Naive thymus-derived CD4-positive, alpha-beta T cell (primary cell): ENCODE measurements around the gene SFXN5. TPM values are rescaled to one million over a fixed set of nuclear protein-coding genes. Genes with fewer than 3 reads are reported as not detected.
"Not testable (repeated sequence)": the region's sequence is repeated elsewhere in the genome, so short reads cannot be mapped to it uniquely, and the experiment has no call there.

Experiments used
- ATAC-seq: fragments of 150-1000 bp; cut with Tn5 transposase; 2 replicates; pipeline ENCODE4 v1.10.0; 2021; ENCODE audit warnings: mild to moderate bottlenecking, moderate library complexity
- CTCF ChIA-PET: fragments of 350-600 bp; sonication (Branson Sonifier 250); formaldehyde crosslinking; loops from one replicate; lab custom pipeline; 2021; ENCODE audit warnings: antibody characterized with exemption; lab: Charles Lee
- POLR2A ChIA-PET: fragments of 350-600 bp; sonication (Branson Sonifier 250); formaldehyde crosslinking; loops from one replicate; lab custom pipeline; 2021; ENCODE audit warnings: antibody characterized with exemption, inconsistent platforms; lab: Charles Lee
- DNase-seq, 9 donors: peaks; one replicate each; pipeline versions ENCODE4 v3.0.0 to v3.0.0-alpha.2; 2020 to 2022; ENCODE audit warnings: mixed read lengths in 1 of 9
- H3K27ac ChIP-seq: one replicate; pipeline ENCODE4 v1.7.0; 2013; ENCODE audit warnings: mild to moderate bottlenecking, low read depth, low read length, moderate library complexity
- H3K27me3 ChIP-seq, 2 donors: one replicate each; pipeline ENCODE4 v1.7.0; 2013; ENCODE audit warnings: low read length in 2 of 2, mild to moderate bottlenecking in 2 of 2, moderate library complexity in 2 of 2; ENCODE audit not compliant: control insufficient read depth in 2 of 2, insufficient read depth in 2 of 2
- H3K36me3 ChIP-seq, 3 experiments: 1 replicate in 2 of 3; 2 replicates in 1 of 3; pipeline ENCODE4 v1.7.0; 2013; ENCODE audit warnings: low read length in 3 of 3, mild to moderate bottlenecking in 3 of 3, moderate library complexity in 1 of 3; ENCODE audit not compliant: insufficient read depth in 3 of 3, control insufficient read depth in 2 of 3
- H3K4me1 ChIP-seq, 2 donors: one replicate each; pipeline ENCODE4 v1.7.0; 2013; ENCODE audit warnings: low read length in 2 of 2, mild to moderate bottlenecking in 2 of 2, moderate library complexity in 1 of 2; ENCODE audit not compliant: control insufficient read depth in 2 of 2, insufficient read depth in 2 of 2
- H3K4me3 ChIP-seq: 2 replicates; pipeline ENCODE4 v1.7.0; 2013; ENCODE audit warnings: mild to moderate bottlenecking, low read length
- H3K9me3 ChIP-seq, 3 experiments: 1 replicate in 2 of 3; 2 replicates in 1 of 3; pipeline ENCODE4 v1.7.0; 2013; ENCODE audit warnings: low read length in 3 of 3; ENCODE audit not compliant: control insufficient read depth in 2 of 3
- H3K27ac Mint-ChIP-seq, 9 donors: one replicate each; pipeline ENCODE4 v1.8.0; 2020 to 2022; ENCODE audit warnings: mixed read lengths in 9 of 9, mild to moderate bottlenecking in 8 of 9, moderate library complexity in 5 of 9, inconsistent platforms in 2 of 9
- H3K27me3 Mint-ChIP-seq, 5 donors: one replicate each; pipeline ENCODE4 v1.8.0; 2021 to 2022; ENCODE audit warnings: mixed read lengths in 5 of 5, mild to moderate bottlenecking in 1 of 5
- H3K36me3 Mint-ChIP-seq, 5 donors: one replicate each; pipeline ENCODE4 v1.8.0; 2020 to 2022; ENCODE audit warnings: mixed read lengths in 5 of 5, mild to moderate bottlenecking in 3 of 5, inconsistent platforms in 1 of 5
- H3K4me1 Mint-ChIP-seq, 7 donors: one replicate each; pipeline ENCODE4 v1.8.0; 2020 to 2022; ENCODE audit warnings: mixed read lengths in 7 of 7, mild to moderate bottlenecking in 3 of 7, inconsistent platforms in 1 of 7
- H3K4me3 Mint-ChIP-seq, 10 donors: one replicate each; pipeline ENCODE4 v1.8.0; 2020 to 2022; ENCODE audit warnings: mild to moderate bottlenecking in 10 of 10, mixed read lengths in 10 of 10, moderate library complexity in 6 of 10, inconsistent platforms in 2 of 10
- H3K9me3 Mint-ChIP-seq, 11 donors: one replicate each; pipeline ENCODE4 v1.8.0; 2020 to 2022; ENCODE audit warnings: mixed read lengths in 11 of 11, mild to moderate bottlenecking in 4 of 11, inconsistent platforms in 1 of 11, moderate library complexity in 1 of 11
- intact Hi-C, 2 donors: fragments of 100-400 bp; cut with micrococcal nuclease; formaldehyde crosslinking; loops; one replicate each; pipeline ENCODE4 v1.15.1; 2023
- polyA plus RNA-seq, 2 donors: library from polyadenylated mRNA; unstranded; fragments of 300-500 nt; fragmentation: Illumina TruSeq; gene quantifications; one replicate each; pipeline ENCODE4 v1.2.3, GENCODE V29; 2021
- total RNA-seq, 6 experiments: library from RNA in 5 of 6; stranded (reverse) in 5 of 6; gene quantifications; 1 replicate in 5 of 6; 2 replicates in 1 of 6; pipeline ENCODE4 v1.2.3 and lab custom pipeline; 2021 to 2026

Gene SFXN5
- total and polyA plus RNA-seq, 7 experiments from 2014 or later: 2.2 to 17.4 (median 9.1) TPM

- no peak overlapping the region for H3K27ac Mint-ChIP-seq
- CTCF ChIA-PET: no interaction called here
- no peaks in the 10 kb centered on the region for H3K27me3 ChIP-seq
- ATAC-seq (no peak), DNase-seq (no peak)
- H3K9me3 ChIP-seq: no peaks in the 10 kb centered on the region
- peaks cover 0 to 4% (median 0%) of the 10 kb centered on the region in 3 experiments for H3K36me3 ChIP-seq
- POLR2A ChIA-PET: no interaction called here
- peaks cover 0 to 21% (median 4%) of the 10 kb centered on the region in 7 donors for H3K4me1 Mint-ChIP-seq
- H3K27ac ChIP-seq: no peak overlapping the region
- no peaks in the 10 kb centered on the region for H3K4me1 ChIP-seq
- no peaks in the 10 kb centered on the region for H3K9me3 Mint-ChIP-seq
- H3K36me3 Mint-ChIP-seq: peaks cover 0 to 7% (median 0%) of the 10 kb centered on the region in 5 donors
- no peaks in the 10 kb centered on the region for H3K27me3 Mint-ChIP-seq
- intact Hi-C loops: no loop called here
- H3K4me3 Mint-ChIP-seq: no peak overlapping the region
- H3K4me3 ChIP-seq: no peak overlapping the region
These were observed 30.2 kb upstream of the SFXN5 start for GRCh38 chr2:73101626-73102256.

GRCh38 chr2:73100956-73101355 is 29.4 kb upstream of the SFXN5 start:
- no peaks in the 10 kb centered on the region for H3K27me3 ChIP-seq
- DNase-seq: no peak
- Mint-ChIP-seq H3K27me3 (no peaks in the 10 kb centered on the region), H3K4me1 (peaks cover 0 to 21% (median 4%) of the 10 kb centered on the region in 7 donors), H3K4me3 (no peak overlapping the region), H3K9me3 (no peaks in the 10 kb centered on the region), H3K36me3 (peaks cover 0 to 7% (median 0%) of the 10 kb centered on the region in 5 donors), H3K27ac (no peak overlapping the region)
- H3K4me3 ChIP-seq: no peak overlapping the region
- H3K27ac ChIP-seq: no peak overlapping the region
- ATAC-seq: no peak
- intact Hi-C loops: no loop called here
- no peaks in the 10 kb centered on the region for H3K9me3 ChIP-seq
- POLR2A ChIA-PET: no interaction called here
- CTCF ChIA-PET: interaction anchor here (1.4 kb wide), 1 partner anchor 16 kb away, joined by 4 read pairs; no protein-coding TSS in a partner anchor
- H3K36me3 ChIP-seq: peaks cover 0 to 4% (median 0%) of the 10 kb centered on the region in 3 experiments
- H3K4me1 ChIP-seq: no peaks in the 10 kb centered on the region

GRCh38 chr2:73099486-73099885 is 28.0 kb upstream of the SFXN5 start:
- Histone ChIP-seq H3K36me3 (no peaks in the 10 kb centered on the region), H3K27me3 (no peaks in the 10 kb centered on the region), H3K9me3 (no peaks in the 10 kb centered on the region), H3K27ac (no peak overlapping the region), H3K4me3 (no peak overlapping the region), H3K4me1 (no peaks in the 10 kb centered on the region)
- no peak overlapping the region for H3K4me3 Mint-ChIP-seq
- intact Hi-C loops: no loop called here
- H3K9me3 Mint-ChIP-seq: no peaks in the 10 kb centered on the region
- CTCF ChIA-PET: interaction anchor here (0.6 to 1.4 kb wide), 2 partner anchors 15 to 1487 kb away, joined by 4 read pairs; no protein-coding TSS in a partner anchor
- no peak for ATAC-seq
- POLR2A ChIA-PET: no interaction called here
- peaks cover 0 to 4% (median 0%) of the 10 kb centered on the region in 5 donors for H3K36me3 Mint-ChIP-seq
- peaks cover 0 to 17% (median under 1%) of the 10 kb centered on the region in 7 donors for H3K4me1 Mint-ChIP-seq
- no peaks in the 10 kb centered on the region for H3K27me3 Mint-ChIP-seq
- H3K27ac Mint-ChIP-seq: no peak overlapping the region
- no peak for DNase-seq

GRCh38 chr2:73095910-73096309 is 24.4 kb upstream of the SFXN5 start:
- Mint-ChIP-seq H3K4me1 (peaks cover 0 to 10% (median 0%) of the 10 kb centered on the region in 7 donors), H3K27me3 (no peaks in the 10 kb centered on the region), H3K4me3 (no peak overlapping the region), H3K36me3 (no peaks in the 10 kb centered on the region), H3K27ac (no peak overlapping the region), H3K9me3 (no peaks in the 10 kb centered on the region)
- Histone ChIP-seq H3K9me3 (no peaks in the 10 kb centered on the region), H3K27ac (no peak overlapping the region), H3K27me3 (no peaks in the 10 kb centered on the region), H3K36me3 (no peaks in the 10 kb centered on the region), H3K4me1 (no peaks in the 10 kb centered on the region), H3K4me3 (no peak overlapping the region)
- intact Hi-C loops: no loop called here
- POLR2A ChIA-PET: no interaction called here
- DNase-seq (no peak), ATAC-seq (no peak)
- CTCF ChIA-PET: interaction anchor here (1.0 kb wide), 1 partner anchor 116 kb away, joined by 3 read pairs; no protein-coding TSS in a partner anchor

GRCh38 chr2:73093601-73094218 is 22.2 kb upstream of the SFXN5 start:
- DNase-seq, H3K27ac ChIP-seq, H3K27me3 Mint-ChIP-seq, H3K4me3 Mint-ChIP-seq, H3K9me3 Mint-ChIP-seq, ATAC-seq, H3K27me3 ChIP-seq, H3K4me3 ChIP-seq, H3K9me3 ChIP-seq, H3K36me3 Mint-ChIP-seq, intact Hi-C loops, H3K36me3 ChIP-seq, H3K4me1 ChIP-seq: not testable (repeated sequence)
- Mint-ChIP-seq H3K27ac (peak overlapping the region in 1 of 9 donors; percentile 86), H3K4me1 (peaks cover 0 to 10% (median 0%) of the 10 kb centered on the region in 7 donors)
- CTCF ChIA-PET: interaction anchor here (1.7 kb wide), 1 partner anchor 83 kb away, joined by 4 read pairs; no protein-coding TSS in a partner anchor
- POLR2A ChIA-PET: interaction anchor here (0.6 kb wide), 1 partner anchor 68 kb away, joined by 3 read pairs; no protein-coding TSS in a partner anchor

- H3K4me3 ChIP-seq: no peak overlapping the region
- no peak overlapping the region for H3K27ac ChIP-seq
- no peaks in the 10 kb centered on the region for H3K27me3 ChIP-seq
- no peak for DNase-seq
- no peaks in the 10 kb centered on the region for H3K9me3 Mint-ChIP-seq
- ATAC-seq: no peak
- peaks cover 0 to 7% (median 0%) of the 10 kb centered on the region in 7 donors for H3K4me1 Mint-ChIP-seq
- H3K27ac Mint-ChIP-seq: no peak overlapping the region
- H3K27me3 Mint-ChIP-seq: no peaks in the 10 kb centered on the region
- H3K36me3 Mint-ChIP-seq: no peaks in the 10 kb centered on the region
- H3K4me1 ChIP-seq: no peaks in the 10 kb centered on the region
- peaks cover 0 to 18% (median 0%) of the 10 kb centered on the region in 3 experiments for H3K36me3 ChIP-seq
- CTCF ChIA-PET: interaction anchor here (1.7 kb wide), 1 partner anchor 85 kb away, joined by 4 read pairs; no protein-coding TSS in a partner anchor
- no peak overlapping the region for H3K4me3 Mint-ChIP-seq
- POLR2A ChIA-PET: no interaction called here
- H3K9me3 ChIP-seq: no peaks in the 10 kb centered on the region
- intact Hi-C loops: no loop called here
These were observed 20.8 kb upstream of the SFXN5 start for GRCh38 chr2:73092146-73092783.
